AG09309 (cell line): ENCODE measurements around the gene COL23A1.

Source experiments
- DNase-seq: peaks from one replicate; pipeline ENCODE4 v3.0.0-alpha.2; 2010; ENCODE audit warnings: low read depth
- H3K4me3 ChIP-seq: 2 replicates; pipeline ENCODE4 v1.5.1; 2011; ENCODE audit warnings: mild to moderate bottlenecking, low read depth, low read length, moderate library complexity; ENCODE audit not compliant: control insufficient read depth
- TF ChIP-seq, protein P1 (sequence below): IDR thresholded peaks from 2 replicates; pipeline ENCODE4 v1.5.1; 2011; ENCODE audit warnings: mild to moderate bottlenecking, low read depth, low read length, inconsistent platforms; ENCODE audit not compliant: insufficient read depth, control insufficient read depth; ENCODE audit errors: missing control alignments

COL23A1 gene

DNA sequence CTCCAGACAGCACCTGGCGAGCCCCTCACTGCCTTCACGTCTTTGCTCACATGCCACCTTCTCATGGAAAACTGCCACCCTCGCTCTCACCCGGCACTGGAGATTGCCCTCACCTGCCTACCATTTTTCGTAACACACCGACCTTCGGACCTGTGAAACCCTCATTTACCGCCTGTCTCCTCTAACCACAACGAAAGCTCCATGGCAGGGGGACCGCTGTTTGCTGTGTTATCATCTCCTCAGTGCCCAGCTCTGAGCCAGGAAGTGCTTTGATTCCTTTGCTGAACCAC is 248.4 kb downstream of the COL23A1 start:
- TF ChIP-seq, protein P1, sequence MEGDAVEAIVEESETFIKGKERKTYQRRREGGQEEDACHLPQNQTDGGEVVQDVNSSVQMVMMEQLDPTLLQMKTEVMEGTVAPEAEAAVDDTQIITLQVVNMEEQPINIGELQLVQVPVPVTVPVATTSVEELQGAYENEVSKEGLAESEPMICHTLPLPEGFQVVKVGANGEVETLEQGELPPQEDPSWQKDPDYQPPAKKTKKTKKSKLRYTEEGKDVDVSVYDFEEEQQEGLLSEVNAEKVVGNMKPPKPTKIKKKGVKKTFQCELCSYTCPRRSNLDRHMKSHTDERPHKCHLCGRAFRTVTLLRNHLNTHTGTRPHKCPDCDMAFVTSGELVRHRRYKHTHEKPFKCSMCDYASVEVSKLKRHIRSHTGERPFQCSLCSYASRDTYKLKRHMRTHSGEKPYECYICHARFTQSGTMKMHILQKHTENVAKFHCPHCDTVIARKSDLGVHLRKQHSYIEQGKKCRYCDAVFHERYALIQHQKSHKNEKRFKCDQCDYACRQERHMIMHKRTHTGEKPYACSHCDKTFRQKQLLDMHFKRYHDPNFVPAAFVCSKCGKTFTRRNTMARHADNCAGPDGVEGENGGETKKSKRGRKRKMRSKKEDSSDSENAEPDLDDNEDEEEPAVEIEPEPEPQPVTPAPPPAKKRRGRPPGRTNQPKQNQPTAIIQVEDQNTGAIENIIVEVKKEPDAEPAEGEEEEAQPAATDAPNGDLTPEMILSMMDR: no peak
- no peak for DNase-seq
- H3K4me3 ChIP-seq: no peak overlapping the region

DNA sequence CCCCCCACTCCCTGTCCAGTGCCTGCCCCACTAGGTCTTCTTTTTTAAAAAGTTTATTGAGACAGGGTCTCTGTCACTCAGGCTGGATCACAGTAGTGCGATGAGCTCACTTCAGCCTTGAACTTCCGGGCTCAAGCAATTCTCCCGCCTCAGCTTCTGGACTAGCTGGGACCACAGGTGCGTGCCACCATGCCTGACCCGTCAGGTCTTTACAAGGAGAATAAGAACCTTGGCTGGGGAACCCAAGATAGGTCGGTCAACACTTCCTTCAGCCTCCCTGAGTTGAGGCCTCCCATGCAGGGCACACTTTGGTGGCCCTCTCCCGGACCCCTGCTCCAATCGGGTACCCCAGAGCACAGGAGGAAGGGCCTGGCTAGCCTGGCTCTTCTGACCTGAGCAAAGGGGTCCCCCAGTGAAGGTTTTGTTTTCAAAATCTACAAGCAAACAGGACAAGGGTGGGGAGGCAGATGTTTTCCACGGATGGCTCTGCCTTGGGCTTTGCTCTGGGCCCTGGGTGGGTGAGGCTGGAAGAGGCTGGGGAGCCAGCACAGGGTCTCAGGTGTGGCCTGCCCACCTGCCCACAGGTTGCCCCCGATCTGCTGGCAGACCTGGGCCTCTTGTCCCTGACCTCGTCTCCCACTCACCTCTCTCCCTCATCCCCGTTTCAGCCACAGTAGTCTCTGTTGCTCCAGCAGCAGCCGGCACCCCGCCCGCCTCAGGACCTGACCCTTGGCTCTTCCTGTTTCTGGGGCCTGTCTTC is 248.9 kb downstream of the COL23A1 start:
- no peak overlapping the region for H3K4me3 ChIP-seq
- no peak for DNase-seq
- TF ChIP-seq, protein P1: no peak

DNA sequence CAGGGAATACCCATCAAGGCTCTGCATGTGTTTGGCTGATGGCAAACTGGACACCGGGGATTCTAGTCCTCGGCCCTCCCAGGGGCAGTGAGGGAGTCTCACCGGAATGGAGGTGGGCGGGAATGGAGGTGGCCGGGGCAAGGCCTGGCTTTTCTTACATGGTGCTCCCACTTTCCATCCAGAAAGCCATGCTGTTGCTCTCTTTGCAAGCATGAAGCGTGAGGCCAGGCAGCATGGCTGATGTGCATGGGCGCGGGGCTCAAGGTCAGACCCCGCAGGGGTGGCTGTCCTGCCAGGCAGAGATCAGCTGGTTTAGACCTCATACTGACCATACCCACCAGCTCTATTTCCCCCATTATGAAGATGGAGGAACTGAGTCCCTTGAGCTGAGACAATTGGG is 249.6 kb downstream of the COL23A1 start:
- no peak for DNase-seq
- TF ChIP-seq, protein P1: no peak

GRCh38 chr5:178340187-178340586 is 250.0 kb downstream of the COL23A1 start:
- TF ChIP-seq, protein P1: no peak
- H3K4me3 ChIP-seq: no peak overlapping the region
- DNase-seq: no peak

More for the DNA sequence above, 249.6 kb downstream of the COL23A1 start:
- H3K4me3 ChIP-seq: no peak overlapping the region

DNA sequence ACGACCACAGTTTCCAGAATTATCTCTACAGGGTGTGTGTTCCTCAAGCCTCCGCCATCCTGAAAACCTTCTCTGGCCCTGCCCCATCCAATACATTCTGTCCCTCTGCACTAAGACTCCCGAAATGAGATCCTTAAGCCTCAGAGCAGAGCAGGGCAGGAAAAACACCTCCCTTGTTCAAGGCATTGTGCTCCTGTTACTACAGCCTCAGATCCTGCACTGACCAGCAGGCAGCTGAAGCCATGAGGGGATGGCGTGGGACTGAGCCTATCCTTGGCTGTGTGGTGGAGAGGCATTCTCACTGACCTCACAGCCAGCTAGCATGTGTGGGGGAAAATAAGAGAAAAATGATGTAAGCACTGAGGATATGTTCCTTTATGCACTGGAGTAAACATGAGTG is 250.9 kb downstream of the COL23A1 start:
- TF ChIP-seq, protein P1: no peak
- H3K4me3 ChIP-seq: no peak overlapping the region
- no peak for DNase-seq

- TF ChIP-seq, protein P1: no peak
- no peak overlapping the region for H3K4me3 ChIP-seq
- DNase-seq: no peak
These were observed 251.4 kb downstream of the COL23A1 start for GRCh38 chr5:178338750-178339144.
